MM.1S (cell line): ENCODE data around the gene OR7A17.

Experiments used
- CTCF ChIP-seq: fragments of 300-600 bp; sonication (generic); IDR thresholded peaks from 2 replicates; pipeline ENCODE4 v1.5.1; 2016; ENCODE audit warnings: antibody characterized with exemption, low read length, mixed read lengths
- EZH2 ChIP-seq: fragments of 300-600 bp; sonication (generic); optimal IDR thresholded peaks from 2 replicates; pipeline ENCODE3; 2017; ENCODE audit warnings: low read depth, mild to moderate bottlenecking, antibody characterized with exemption, low read length, mixed read lengths

- TF ChIP-seq EZH2 (no peak), CTCF (no peak)
Measured at GRCh38 chr19:14906711-14907110, 20.8 kb upstream of the OR7A17 start.
